Measurements from ENCODE around the gene FRMD4A. TPM values are rescaled to one million over a fixed set of nuclear protein-coding genes. Genes with fewer than 3 reads are reported as not detected.
"Not testable (repeated sequence)": the region's sequence is repeated elsewhere in the genome, so short reads cannot be mapped to it uniquely, and the experiment has no call there.

FRMD4A gene
- total RNA-seq, 4 donors from 2014 or later: 13.7 to 27.2 (median 19.6) TPM

DNA sequence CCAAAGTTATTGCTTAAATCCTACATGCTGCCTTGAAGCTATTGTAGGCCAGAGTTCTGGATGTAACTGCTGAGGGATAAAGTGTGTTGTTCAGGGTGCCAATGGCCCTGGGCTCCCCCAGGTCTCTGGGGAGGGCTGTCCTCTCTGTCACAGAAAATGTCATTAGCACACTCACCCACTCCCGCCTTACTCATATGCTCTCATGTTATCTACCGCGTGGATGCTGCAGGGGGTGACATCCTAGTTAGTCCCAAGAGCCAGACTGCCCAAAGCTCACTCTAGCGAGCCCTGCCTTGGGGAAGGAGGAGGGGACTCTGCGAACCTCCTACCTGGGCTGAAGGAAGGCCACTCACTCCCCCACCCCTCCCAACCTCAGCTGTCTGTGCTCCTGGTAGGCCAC lies 122.5 kb downstream of the FRMD4A start:
- Histone ChIP-seq H3K27me3 (no peaks in the 10 kb centered on the region), H3K27ac (no peak overlapping the region), H3K4me1 (no peaks in the 10 kb centered on the region), H3K9me3 (no peaks in the 10 kb centered on the region), H3K4me3 (no peak overlapping the region), H3K36me3 (no peaks in the 10 kb centered on the region)
- ATAC-seq: no peak
- WGBS, 2 donors (ENCODE audit: low coverage in 1 of 2): 94% methylated on average over 3 of the region's 5 CpGs; no CpG with 5 or more reads in 1 of the 2 donors
- TF ChIP-seq POLR2AphosphoS5 (IDR thresholded peaks at IDR 0.05): no peak
- no peak for TF ChIP-seq EP300 (IDR thresholded peaks at IDR 0.05)
- TF ChIP-seq CTCF (IDR thresholded peaks at IDR 0.05): no peak
- no peak for TF ChIP-seq POLR2A (IDR thresholded peaks at IDR 0.05)

GRCh38 chr10:14205233-14205632 lies 125.5 kb downstream of the FRMD4A start:
- Histone ChIP-seq H3K36me3 (no peaks in the 10 kb centered on the region), H3K27ac (no peak overlapping the region), H3K4me3 (no peak overlapping the region), H3K9me3 (no peaks in the 10 kb centered on the region), H3K27me3 (peaks cover 10% of the 10 kb centered on the region), H3K4me1 (no peaks in the 10 kb centered on the region)
- 63 to 75% methylated on average over 1 of the region's 4 CpGs for WGBS, 2 donors (ENCODE audit: low coverage in 1 of 2)
- no peak for ATAC-seq
- TF ChIP-seq CTCF (IDR thresholded peaks at IDR 0.05) (no peak), POLR2AphosphoS5 (IDR thresholded peaks at IDR 0.05) (no peak), EP300 (IDR thresholded peaks at IDR 0.05) (no peak), POLR2A (IDR thresholded peaks at IDR 0.05) (no peak)

- no peaks in the 10 kb centered on the region for H3K36me3 ChIP-seq
- TF ChIP-seq POLR2A (IDR thresholded peaks at IDR 0.05) (no peak), POLR2AphosphoS5 (IDR thresholded peaks at IDR 0.05) (no peak), CTCF (IDR thresholded peaks at IDR 0.05) (no peak), EP300 (IDR thresholded peaks at IDR 0.05) (no peak)
- H3K4me3 ChIP-seq: no peak overlapping the region
- peaks cover 12% of the 10 kb centered on the region for H3K27me3 ChIP-seq
- WGBS, 2 donors (ENCODE audit: low coverage in 1 of 2): 60 to 68% methylated on average over 2 to 15 of the region's 16 CpGs
- no peaks in the 10 kb centered on the region for H3K9me3 ChIP-seq
- H3K27ac ChIP-seq: no peak overlapping the region
- no peak for ATAC-seq
- H3K4me1 ChIP-seq: no peaks in the 10 kb centered on the region
These were observed 129.8 kb downstream of the FRMD4A start for GRCh38 chr10:14200698-14201544.

- H3K27me3 ChIP-seq: peaks cover 12% of the 10 kb centered on the region
- not testable (repeated sequence) for H3K4me3 ChIP-seq, ATAC-seq, H3K4me1 ChIP-seq, H3K27ac ChIP-seq, H3K9me3 ChIP-seq, H3K36me3 ChIP-seq
- 90% methylated on average over 4 of the region's 4 CpGs; no CpG with 5 or more reads in 1 of the 2 donors for WGBS, 2 donors (ENCODE audit: low coverage in 1 of 2)
These were observed 131.6 kb downstream of the FRMD4A start for GRCh38 chr10:14199098-14199497.

- no peak overlapping the region for H3K27ac ChIP-seq
- 74 to 94% methylated on average over 2 to 5 of the region's 9 CpGs for WGBS, 2 donors (ENCODE audit: low coverage in 1 of 2)
- H3K4me3 ChIP-seq: no peak overlapping the region
- TF ChIP-seq EP300 (IDR thresholded peaks at IDR 0.05): no peak
- no peak for TF ChIP-seq CTCF (IDR thresholded peaks at IDR 0.05)
- no peak for TF ChIP-seq POLR2AphosphoS5 (IDR thresholded peaks at IDR 0.05)
- no peak for TF ChIP-seq POLR2A (IDR thresholded peaks at IDR 0.05)
- no peak for ATAC-seq
- H3K4me1 ChIP-seq: no peaks in the 10 kb centered on the region
- peaks cover 12% of the 10 kb centered on the region for H3K27me3 ChIP-seq
- H3K9me3 ChIP-seq: no peaks in the 10 kb centered on the region
- no peaks in the 10 kb centered on the region for H3K36me3 ChIP-seq
These were observed 132.6 kb downstream of the FRMD4A start for GRCh38 chr10:14198078-14198477.
